K562 (cell line): ENCODE measurements around the gene DHDDS.

ENCODE experiments used
- EZH2 ChIP-seq: IDR thresholded peaks from 2 replicates; pipeline ENCODE4 v1.6.1; 2012; ENCODE audit warnings: low read depth, mild to moderate bottlenecking, inconsistent platforms, low read length, borderline replicate concordance
- MYBL2 ChIP-seq, 2 experiments: fragments of 450-650 bp in 1 of 2; sonication (generic) in 1 of 2; formaldehyde crosslinking in 1 of 2; IDR thresholded peaks; 2 replicates each; pipeline versions ENCODE4 v1.6.1 to v1.8.1; 2017 to 2022; ENCODE audit warnings: borderline replicate concordance in 1 of 2, inconsistent platforms in 1 of 2, low read depth in 1 of 2, mild to moderate bottlenecking in 1 of 2, missing genetic modification reagents in 1 of 2, moderate library complexity in 1 of 2
- NR2C2 ChIP-seq, 2 experiments: fragments of 200-800 bp in 1 of 2; sonication (Bioruptor generic) in 1 of 2; sonication (generic) in 1 of 2; formaldehyde crosslinking in 1 of 2; IDR thresholded peaks; 2 replicates each; pipeline versions ENCODE4 v1.6.1 to v1.8.0; 2016 to 2022; ENCODE audit warnings: mild to moderate bottlenecking in 1 of 2, missing compliant biosample characterization in 1 of 2, missing genetic modification characterization in 1 of 2, missing genetic modification reagents in 1 of 2
- OTX1 ChIP-seq: fragments of 450-650 bp; formaldehyde crosslinking; IDR thresholded peaks from 2 replicates; pipeline ENCODE4 v1.4.0; 2022; ENCODE audit warnings: mild to moderate bottlenecking
- PRPF4 ChIP-seq: fragments of 200-400 bp; formaldehyde crosslinking; IDR thresholded peaks from one replicate; pipeline ENCODE4 v1.6.1; 2017; ENCODE audit warnings: low read length, low read depth, mild to moderate bottlenecking; ENCODE audit not compliant: insufficient read depth, poor library complexity, severe bottlenecking
- ZNF282 ChIP-seq: sonication (generic); formaldehyde crosslinking; IDR thresholded peaks from 2 replicates; pipeline ENCODE4 v1.8.1; 2023; ENCODE audit warnings: missing genetic modification reagents
- ZNF324 ChIP-seq: fragments of 250-450 bp; sonication (Bioruptor Pico); IDR thresholded peaks from 2 replicates; pipeline ENCODE4 v1.4.0; 2020; ENCODE audit warnings: mild to moderate bottlenecking
- ZNF583 ChIP-seq: fragments of 250-450 bp; sonication (Bioruptor Pico); IDR thresholded peaks from 2 replicates; pipeline ENCODE4 v1.4.0; 2020
- TF ChIP-seq, protein P1 (sequence below), 3 experiments: IDR thresholded peaks in 2 of 3; conservative IDR thresholded peaks in 1 of 3; 2 replicates each; pipeline ENCODE4 v1.5.1; 2011 to 2012; ENCODE audit warnings: low read length in 3 of 3, mild to moderate bottlenecking in 3 of 3, control low read depth in 2 of 3, improper control_type of control experiment in 1 of 3, inconsistent platforms in 1 of 3, low read depth in 1 of 3, mixed read lengths in 1 of 3, moderate library complexity in 1 of 3; ENCODE audit not compliant: insufficient read depth in 2 of 3

DNA sequence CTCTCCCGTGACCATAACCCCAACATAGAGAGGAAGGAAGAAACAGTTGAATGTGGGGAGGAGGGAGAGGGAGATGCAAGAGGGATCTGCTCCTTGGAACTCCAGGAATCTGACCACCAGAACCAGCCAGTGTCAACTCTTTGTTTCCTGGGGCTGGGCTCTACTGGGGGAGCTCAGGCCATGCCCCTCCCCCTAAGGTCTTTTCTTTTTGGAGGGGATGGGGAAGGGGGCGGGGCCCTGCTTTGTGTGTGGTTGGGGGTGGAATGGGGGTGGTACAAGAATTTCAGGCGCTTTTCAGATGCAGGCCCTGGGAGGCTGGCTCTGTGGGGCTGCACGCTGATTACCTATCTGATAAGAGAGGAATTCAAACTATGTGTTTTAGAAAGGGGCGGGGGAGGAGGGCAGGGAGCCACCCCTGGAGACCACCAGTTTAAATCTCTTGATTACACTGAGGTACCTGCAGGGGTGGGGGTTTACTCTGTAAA lies 13.2 kb upstream of the DHDDS start:
- TF ChIP-seq EZH2: no peak
- no peak for TF ChIP-seq MYBL2 (IDR thresholded peaks at IDR 0.05; ENCODE audit: low read depth)
- no peak for TF ChIP-seq MYBL2 (CRISPR knock-in tag; IDR thresholded peaks at IDR 0.05; ENCODE audit: borderline replicate concordance)
- TF ChIP-seq, protein P1, sequence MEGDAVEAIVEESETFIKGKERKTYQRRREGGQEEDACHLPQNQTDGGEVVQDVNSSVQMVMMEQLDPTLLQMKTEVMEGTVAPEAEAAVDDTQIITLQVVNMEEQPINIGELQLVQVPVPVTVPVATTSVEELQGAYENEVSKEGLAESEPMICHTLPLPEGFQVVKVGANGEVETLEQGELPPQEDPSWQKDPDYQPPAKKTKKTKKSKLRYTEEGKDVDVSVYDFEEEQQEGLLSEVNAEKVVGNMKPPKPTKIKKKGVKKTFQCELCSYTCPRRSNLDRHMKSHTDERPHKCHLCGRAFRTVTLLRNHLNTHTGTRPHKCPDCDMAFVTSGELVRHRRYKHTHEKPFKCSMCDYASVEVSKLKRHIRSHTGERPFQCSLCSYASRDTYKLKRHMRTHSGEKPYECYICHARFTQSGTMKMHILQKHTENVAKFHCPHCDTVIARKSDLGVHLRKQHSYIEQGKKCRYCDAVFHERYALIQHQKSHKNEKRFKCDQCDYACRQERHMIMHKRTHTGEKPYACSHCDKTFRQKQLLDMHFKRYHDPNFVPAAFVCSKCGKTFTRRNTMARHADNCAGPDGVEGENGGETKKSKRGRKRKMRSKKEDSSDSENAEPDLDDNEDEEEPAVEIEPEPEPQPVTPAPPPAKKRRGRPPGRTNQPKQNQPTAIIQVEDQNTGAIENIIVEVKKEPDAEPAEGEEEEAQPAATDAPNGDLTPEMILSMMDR (IDR thresholded peaks at IDR 0.05 in 2 of 3, conservative IDR thresholded peaks at IDR 0.05 in 1 of 3; ENCODE audit: insufficient read depth in 2 of 3, low read depth in 1 of 3, low read length in 3 of 3): no peak
- TF ChIP-seq ZNF583 (CRISPR knock-in tag): no peak
- TF ChIP-seq OTX1 (CRISPR knock-in tag): no peak
- no peak for TF ChIP-seq NR2C2 (CRISPR knock-in tag; IDR thresholded peaks at IDR 0.05)
- TF ChIP-seq NR2C2 (tag; IDR thresholded peaks at IDR 0.05): no peak
- no peak for TF ChIP-seq ZNF324 (CRISPR knock-in tag)
- TF ChIP-seq ZNF282 (CRISPR knock-in tag): no peak
- TF ChIP-seq PRPF4: no peak
